ENCODE measurements around the gene PCMT1. TPM values are rescaled to one million over a fixed set of nuclear protein-coding genes. Genes with fewer than 3 reads are reported as not detected.
"Not testable (repeated sequence)": the region's sequence is repeated elsewhere in the genome, so short reads cannot be mapped to it uniquely, and the experiment has no call there.

PCMT1 gene
- total and polyA plus RNA-seq, 2 of the 13 experiments (the other 11 are each of a cell fraction or from before 2014, with no cell fraction given): 112 to 169 TPM

DNA sequence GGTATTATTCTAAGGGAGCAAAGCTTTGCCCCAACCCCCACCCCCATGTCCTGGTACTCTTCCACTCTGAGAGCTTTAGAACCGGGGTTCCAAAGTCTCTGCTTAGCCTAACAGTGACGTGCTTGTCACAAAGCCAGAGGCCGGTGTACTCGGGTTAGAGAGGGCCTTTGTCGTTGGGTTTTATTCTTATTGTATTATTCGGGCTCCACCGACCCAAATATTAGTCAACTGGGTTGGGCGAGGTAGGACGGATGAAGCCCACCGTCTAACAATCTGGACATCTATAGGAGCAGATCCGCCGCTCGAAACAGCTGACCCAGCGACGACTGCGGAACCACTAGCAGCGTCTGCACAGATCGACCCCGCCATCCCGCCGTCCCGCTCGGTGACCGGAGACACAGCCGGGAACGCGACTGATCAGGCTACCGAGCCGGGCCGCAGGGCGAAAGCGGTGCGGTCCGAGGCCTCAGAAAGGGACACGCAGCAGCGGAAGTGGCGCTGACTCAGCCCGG is 403 bp upstream of the PCMT1 start:
- H3K27ac ChIP-seq (ENCODE audit: extremely low read length, insufficient read depth, low read length): peak overlapping the region; percentile 99
- intact Hi-C loops (cut with micrococcal nuclease; ENCODE audit: unreplicated experiment): loop anchor here (5.0 kb wide), 1 partner anchor 113 kb away; the partner anchor contains the start of gene LRP11
- peaks cover 59% of the 10 kb centered on the region for H3K4me1 ChIP-seq (ENCODE audit: insufficient read depth, low read length)
- POLR2A ChIA-PET: interaction anchor here (0.7 to 7.6 kb wide), 5 partner anchors 14 to 106 kb away, joined by 3 to 77 read pairs (median 8); partner anchors contain the start of gene LATS1
- peaks cover 20% of the 10 kb centered on the region for H4K20me1 ChIP-seq (ENCODE audit: insufficient read depth, low read length)
- ATAC-seq: peak; percentile 55
- H3K9me3 ChIP-seq (ENCODE audit: low read length); CTCF ChIA-PET (ENCODE audit: low intra/inter-chr PET ratio, low total read pairs); H3K36me3 ChIP-seq (replicated peaks in 1 of 2; ENCODE audit: control insufficient read depth in 1 of 2, insufficient read depth in 2 of 2, low read length in 2 of 2); DNase-seq (ENCODE audit: low spot score); in situ Hi-C loops (cut with HindIII; ENCODE audit: extremely low pct_ligation_motif_present, low pct_unique_long_range_greater_than_20kb); H3K27me3 ChIP-seq (ENCODE audit: control insufficient read depth in 1 of 2, insufficient read depth in 2 of 2, low read length in 2 of 2); TF ChIP-seq ZBTB40 (IDR thresholded peaks at IDR 0.05): not testable (repeated sequence)
- H3K4me2 ChIP-seq (ENCODE audit: low read depth, low read length): peak overlapping the region; percentile 100
- TSS peak; percentile 78 for BruUV-seq (replicated peaks)
- no CpG with 5 or more reads among the region's 38 CpGs for WGBS (ENCODE audit: low lambda C conversion rate)
- peak overlapping the region; percentile 95 for H3K9ac ChIP-seq (ENCODE audit: insufficient read depth, low read depth, low read length)
- peak overlapping the region; percentile 99 for H2AFZ ChIP-seq (ENCODE audit: low read length)
- FAIRE-seq: peak; percentile 88
- peak overlapping the region; percentile 70 to 96 (median 95) for H3K4me3 ChIP-seq (replicated peaks in 1 of 3; ENCODE audit: insufficient read depth in 1 of 3, low read depth in 2 of 3, low read length in 3 of 3)
- peaks cover 63% of the 10 kb centered on the region for H3K79me2 ChIP-seq (ENCODE audit: insufficient read depth, low read length)
- peak; percentile 12 for TF ChIP-seq KAT7 (CRISPR knock-in tag; IDR thresholded peaks at IDR 0.05; ENCODE audit: borderline replicate concordance)
- TF ChIP-seq ZBTB40 (CRISPR knock-in tag; IDR thresholded peaks at IDR 0.05): peak; percentile 2; the same call in 1 of the 2 replicates
- TF ChIP-seq POLR2G (IDR thresholded peaks at IDR 0.05; ENCODE audit: low read depth, low read length): peak; percentile 92
- TF ChIP-seq MAF1 (CRISPR knock-in tag; IDR thresholded peaks at IDR 0.05; ENCODE audit: borderline replicate concordance): 0 out of 2 replicates have a peak, but pooled peaks have one; percentile 59
- TF ChIP-seq SKIL (CRISPR knock-in tag; IDR thresholded peaks at IDR 0.05; ENCODE audit: borderline replicate concordance): 0 out of 2 replicates have a peak, but pooled peaks have one; percentile 1
- TF ChIP-seq KDM2A (CRISPR knock-in tag; IDR thresholded peaks at IDR 0.05; ENCODE audit: borderline replicate concordance, low read depth): 0 out of 2 replicates have a peak, but pooled peaks have one; percentile 1
- peak; percentile 90 for TF ChIP-seq GABPB1 (CRISPR knock-in tag; IDR thresholded peaks at IDR 0.05)
- TF ChIP-seq ZNF264 (CRISPR knock-in tag; IDR thresholded peaks at IDR 0.05): 0 out of 2 replicates have a peak, but pooled peaks have one; percentile 15
- peak; percentile 63; the same call in 1 of the 2 replicates for TF ChIP-seq MED1 (CRISPR knock-in tag; IDR thresholded peaks at IDR 0.05)
- TF ChIP-seq POLR2A (IDR thresholded peaks at IDR 0.05; ENCODE audit: insufficient read depth in 1 of 2, low read depth in 2 of 2, low read length in 2 of 2): peak; percentile 69 to 87; a peak in 3 of 4 replicates
- TF ChIP-seq ZNF816 (CRISPR knock-in tag; IDR thresholded peaks at IDR 0.05; ENCODE audit: borderline replicate concordance): 0 out of 2 replicates have a peak, but pooled peaks have one; percentile 50
- 0 out of 2 replicates have a peak, but pooled peaks have one; percentile 7 for TF ChIP-seq ZNF230 (CRISPR knock-in tag; IDR thresholded peaks at IDR 0.05)
- TF ChIP-seq ZNF879 (CRISPR knock-in tag; IDR thresholded peaks at IDR 0.05): peak; percentile 44; the same call in 1 of the 2 replicates
